K562 (cell line): ENCODE results near the gene TMPO. TPM values are rescaled to one million over a fixed set of nuclear protein-coding genes. Genes with fewer than 3 reads are reported as not detected.

ENCODE experiments used
- ETS2 ChIP-seq: IDR thresholded peaks from 2 replicates; pipeline ENCODE4 v1.6.1; 2016; ENCODE audit warnings: borderline replicate concordance, missing genetic modification characterization, mild to moderate bottlenecking, moderate library complexity, missing compliant biosample characterization; ENCODE audit not compliant: poor library complexity, severe bottlenecking
- MEF2A ChIP-seq: IDR thresholded peaks from 2 replicates; pipeline ENCODE4 v1.6.1; 2011; ENCODE audit warnings: low read depth, mild to moderate bottlenecking, low read length, moderate library complexity; ENCODE audit not compliant: control insufficient read depth
- NR1H2 ChIP-seq: sonication (generic); formaldehyde crosslinking; IDR thresholded peaks from 2 replicates; pipeline ENCODE4 v1.4.0; 2020; ENCODE audit warnings: mild to moderate bottlenecking, missing genetic modification reagents
- PTTG1 ChIP-seq: fragments of 450-650 bp; IDR thresholded peaks from 2 replicates; pipeline ENCODE4 v1.6.1; 2016; ENCODE audit warnings: low read depth, mild to moderate bottlenecking, missing genetic modification characterization, missing compliant biosample characterization
- SAP30 ChIP-seq: fragments of 200-600 bp; sonication (generic); IDR thresholded peaks from 2 replicates; pipeline ENCODE4 v1.6.1; 2012; ENCODE audit warnings: borderline replicate concordance, low read depth, mild to moderate bottlenecking, moderate library complexity, low read length, control low read depth, inconsistent platforms; ENCODE audit not compliant: insufficient read depth, poor library complexity, severe bottlenecking
- SIN3A ChIP-seq, 2 experiments: fragments of 150-350 bp in 1 of 2; IDR thresholded peaks; 2 replicates each; pipeline ENCODE4 v1.6.1; 2011 to 2016; ENCODE audit warnings: borderline replicate concordance in 2 of 2, low read depth in 2 of 2, low read length in 2 of 2, mild to moderate bottlenecking in 2 of 2, moderate library complexity in 2 of 2; ENCODE audit not compliant: control insufficient read depth in 1 of 2
- ZNF224 ChIP-seq: sonication (generic); formaldehyde crosslinking; IDR thresholded peaks from 2 replicates; pipeline ENCODE4 v1.8.0; 2022; ENCODE audit warnings: mild to moderate bottlenecking, missing genetic modification reagents
- ZNF311 ChIP-seq: fragments of 250-450 bp; sonication (Bioruptor Pico); IDR thresholded peaks from 2 replicates; pipeline ENCODE4 v1.4.0; 2020; ENCODE audit warnings: mild to moderate bottlenecking, moderate library complexity
- ZNF592 ChIP-seq: fragments of 450-650 bp; IDR thresholded peaks from 2 replicates; pipeline ENCODE4 v1.6.1; 2017; ENCODE audit warnings: antibody characterized with exemption, mild to moderate bottlenecking
- polyA plus RNA-seq, 8 experiments: library from polyadenylated mRNA; depleted of rRNA in 4 of 8; stranded (reverse) in 5 of 8; unstranded in 3 of 8; fragments of >200 nt; fragmentation: Nextera tagmentation in 2 of 8; fragmentation: Illumina TruSeq in 1 of 8; extraction: Ambion mirVana in 2 of 8; extraction: Trizol in 1 of 8; gene quantifications; 2 replicates each; pipeline versions ENCODE4 v1.2.1 to v1.2.3, GENCODE V29; 2011 to 2014; ENCODE audit warnings: inconsistent platforms in 1 of 8, missing spikeins in 1 of 8
- total RNA-seq, 7 experiments: library from RNA; depleted of rRNA in 6 of 7; stranded (reverse); fragments of >200 nt in 6 of 7; fragmentation: Illumina TruSeq in 2 of 7; extraction: Trizol in 2 of 7; gene quantifications; 2 replicates each; pipeline versions ENCODE4 v1.2.1 to v1.2.3, GENCODE V29; 2011 to 2021; ENCODE audit warnings: low replicate concordance in 1 of 7
- TF ChIP-seq, protein P1 (sequence below): IDR thresholded peaks from 3 replicates; pipeline ENCODE4 v1.6.1; 2011; ENCODE audit warnings: borderline replicate concordance, mild to moderate bottlenecking, moderate library complexity; ENCODE audit not compliant: insufficient read length; ENCODE audit errors: extremely low read depth

The TMPO gene
- total and polyA plus RNA-seq, 9 of the 15 experiments (the other 6 are each of a cell fraction or from before 2014, with no cell fraction given), result 62.1 to 263 (median 182) TPM

DNA sequence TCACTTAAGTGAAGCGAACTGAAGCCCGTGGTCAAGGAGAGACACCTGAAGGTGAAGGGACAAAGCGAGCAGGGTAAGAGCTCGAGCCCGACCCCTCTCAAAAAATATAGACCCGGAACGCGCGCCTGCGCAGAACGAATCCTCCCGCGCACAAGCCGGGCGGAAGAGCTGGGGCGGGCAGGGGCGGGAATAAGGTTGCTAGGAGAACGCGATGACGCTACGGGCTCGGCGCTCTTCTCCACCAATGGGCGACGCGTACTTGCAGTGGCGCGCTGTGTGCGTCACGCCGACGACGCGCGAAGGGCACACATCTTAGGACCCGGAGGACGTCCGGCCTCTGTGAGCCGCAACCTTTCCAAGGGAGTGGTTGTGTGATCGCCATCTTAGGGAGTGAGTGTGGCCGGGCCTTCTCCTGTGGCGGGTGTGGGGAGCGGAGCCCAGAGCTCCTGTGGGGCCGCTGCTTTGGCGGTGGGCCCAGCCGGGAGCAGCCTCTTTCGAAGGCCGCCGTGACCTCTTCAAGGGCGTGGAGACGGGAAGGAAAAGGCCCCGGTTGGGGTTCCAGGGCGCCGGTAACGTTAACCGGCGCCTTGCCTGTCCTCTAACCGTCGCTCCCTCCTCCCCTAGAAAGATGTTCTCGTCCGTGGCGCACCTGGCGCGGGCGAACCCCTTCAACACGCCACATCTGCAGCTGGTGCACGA lies 78.1 kb downstream of the TMPO start, which contains the start of gene SLC25A3 (continued):
- no peak for TF ChIP-seq ETS2 (tag)
- TF ChIP-seq, protein P1, sequence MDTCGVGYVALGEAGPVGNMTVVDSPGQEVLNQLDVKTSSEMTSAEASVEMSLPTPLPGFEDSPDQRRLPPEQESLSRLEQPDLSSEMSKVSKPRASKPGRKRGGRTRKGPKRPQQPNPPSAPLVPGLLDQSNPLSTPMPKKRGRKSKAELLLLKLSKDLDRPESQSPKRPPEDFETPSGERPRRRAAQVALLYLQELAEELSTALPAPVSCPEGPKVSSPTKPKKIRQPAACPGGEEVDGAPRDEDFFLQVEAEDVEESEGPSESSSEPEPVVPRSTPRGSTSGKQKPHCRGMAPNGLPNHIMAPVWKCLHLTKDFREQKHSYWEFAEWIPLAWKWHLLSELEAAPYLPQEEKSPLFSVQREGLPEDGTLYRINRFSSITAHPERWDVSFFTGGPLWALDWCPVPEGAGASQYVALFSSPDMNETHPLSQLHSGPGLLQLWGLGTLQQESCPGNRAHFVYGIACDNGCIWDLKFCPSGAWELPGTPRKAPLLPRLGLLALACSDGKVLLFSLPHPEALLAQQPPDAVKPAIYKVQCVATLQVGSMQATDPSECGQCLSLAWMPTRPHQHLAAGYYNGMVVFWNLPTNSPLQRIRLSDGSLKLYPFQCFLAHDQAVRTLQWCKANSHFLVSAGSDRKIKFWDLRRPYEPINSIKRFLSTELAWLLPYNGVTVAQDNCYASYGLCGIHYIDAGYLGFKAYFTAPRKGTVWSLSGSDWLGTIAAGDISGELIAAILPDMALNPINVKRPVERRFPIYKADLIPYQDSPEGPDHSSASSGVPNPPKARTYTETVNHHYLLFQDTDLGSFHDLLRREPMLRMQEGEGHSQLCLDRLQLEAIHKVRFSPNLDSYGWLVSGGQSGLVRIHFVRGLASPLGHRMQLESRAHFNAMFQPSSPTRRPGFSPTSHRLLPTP, result no peak
- no peak for TF ChIP-seq PTTG1 (tag)
- no peak for TF ChIP-seq ZNF592
- TF ChIP-seq NR1H2 (CRISPR knock-in tag), result no peak
- no peak for TF ChIP-seq MEF2A
- no peak; the same call in 1 of the 2 replicates for TF ChIP-seq ZNF224
- no peak for TF ChIP-seq ZNF311 (CRISPR knock-in tag)
- peak in 1 of 2 experiments; percentile 89; a peak in 2 of 4 replicates for TF ChIP-seq SIN3A (IDR thresholded peaks at IDR 0.05; ENCODE audit: borderline replicate concordance in 2 of 2, control insufficient read depth in 1 of 2, low read depth in 2 of 2, low read length in 2 of 2)
- TF ChIP-seq SAP30, result no peak
